Esophagus muscularis mucosa (tissue), 4 donors: ENCODE data around the gene NAA25. TPM values are rescaled to one million over a fixed set of nuclear protein-coding genes. Genes with fewer than 3 reads are reported as not detected.
"Not testable (repeated sequence)": the region's sequence is repeated elsewhere in the genome, so short reads cannot be mapped to it uniquely, and the experiment has no call there.

Experiments used
- DNase-seq: peaks from one replicate; pipeline ENCODE4 v3.0.0-alpha.2; 2017; ENCODE audit errors: extremely low spot score
- H3K27ac ChIP-seq, 4 donors: fragments of 200-600 bp; sonication (generic); replicated peaks in 1 of 4; 1 replicate in 3 of 4; 2 replicates in 1 of 4; pipeline ENCODE4 v1.5.1; 2016 to 2019; ENCODE audit warnings: mild to moderate bottlenecking in 1 of 4
- H3K27me3 ChIP-seq, 4 donors: fragments of 200-600 bp; sonication (generic); one replicate each; pipeline versions ENCODE4 v1.5.1 to v1.6.0; 2016 to 2019
- H3K36me3 ChIP-seq, 4 donors: fragments of 200-600 bp; sonication (generic); one replicate each; pipeline ENCODE4 v1.5.1; 2016 to 2019
- H3K4me1 ChIP-seq, 4 donors: fragments of 200-600 bp; sonication (generic); one replicate each; pipeline ENCODE4 v1.5.1; 2016 to 2019
- H3K4me3 ChIP-seq, 4 donors: fragments of 200-600 bp; sonication (generic); 1 replicate in 2 of 4; 2 replicates in 2 of 4; pipeline ENCODE4 v1.5.1; 2016 to 2019; ENCODE audit warnings: mild to moderate bottlenecking in 4 of 4, moderate library complexity in 1 of 4
- H3K9me3 ChIP-seq, 4 donors: fragments of 200-600 bp; sonication (generic); 1 replicate in 3 of 4; 2 replicates in 1 of 4; pipeline ENCODE4 v1.5.1; 2016 to 2019
- EP300 ChIP-seq: sonication (generic); formaldehyde crosslinking; IDR thresholded peaks from one replicate; pipeline ENCODE4 v1.6.1; 2017; ENCODE audit warnings: antibody characterized with exemption
- POLR2A ChIP-seq: fragments of 450-650 bp; IDR thresholded peaks from one replicate; pipeline ENCODE4 v1.6.1; 2017; ENCODE audit warnings: antibody characterized with exemption, moderate library complexity, mild to moderate bottlenecking, low read depth
- POLR2AphosphoS5 ChIP-seq, 2 donors: sonication (generic); formaldehyde crosslinking; IDR thresholded peaks; one replicate each; pipeline ENCODE4 v1.6.1; 2017; ENCODE audit warnings: antibody characterized with exemption in 2 of 2
- WGBS: methylation state at CpG from one replicate; pipeline ENCODE4 v1.1.5; 2018; 5-methylcytosine and 5-hydroxymethylcytosine counted together
- intact Hi-C: fragments of 100-400 bp; cut with DNase I; formaldehyde crosslinking; loops from one replicate; pipeline ENCODE4 v1.15.1; 2023
- total RNA-seq, 4 donors: library from RNA; depleted of rRNA; stranded (reverse); fragments of >200 nt; gene quantifications; one replicate each; pipeline versions ENCODE4 v1.1.0 to v1.2.1, GENCODE V29; 2016
- TF ChIP-seq, protein P1 (sequence below), 3 experiments: fragments of 200-600 bp in 2 of 3; fragments of 450-650 bp in 1 of 3; sonication (generic) in 2 of 3; IDR thresholded peaks; one replicate each; pipeline ENCODE4 v1.5.1; 2017 to 2019; ENCODE audit warnings: antibody characterized with exemption in 3 of 3, mild to moderate bottlenecking in 2 of 3, moderate library complexity in 1 of 3

NAA25 gene
- total RNA-seq, 4 donors from 2014 or later: 11.9 to 18.7 (median 13.2) TPM

DNA sequence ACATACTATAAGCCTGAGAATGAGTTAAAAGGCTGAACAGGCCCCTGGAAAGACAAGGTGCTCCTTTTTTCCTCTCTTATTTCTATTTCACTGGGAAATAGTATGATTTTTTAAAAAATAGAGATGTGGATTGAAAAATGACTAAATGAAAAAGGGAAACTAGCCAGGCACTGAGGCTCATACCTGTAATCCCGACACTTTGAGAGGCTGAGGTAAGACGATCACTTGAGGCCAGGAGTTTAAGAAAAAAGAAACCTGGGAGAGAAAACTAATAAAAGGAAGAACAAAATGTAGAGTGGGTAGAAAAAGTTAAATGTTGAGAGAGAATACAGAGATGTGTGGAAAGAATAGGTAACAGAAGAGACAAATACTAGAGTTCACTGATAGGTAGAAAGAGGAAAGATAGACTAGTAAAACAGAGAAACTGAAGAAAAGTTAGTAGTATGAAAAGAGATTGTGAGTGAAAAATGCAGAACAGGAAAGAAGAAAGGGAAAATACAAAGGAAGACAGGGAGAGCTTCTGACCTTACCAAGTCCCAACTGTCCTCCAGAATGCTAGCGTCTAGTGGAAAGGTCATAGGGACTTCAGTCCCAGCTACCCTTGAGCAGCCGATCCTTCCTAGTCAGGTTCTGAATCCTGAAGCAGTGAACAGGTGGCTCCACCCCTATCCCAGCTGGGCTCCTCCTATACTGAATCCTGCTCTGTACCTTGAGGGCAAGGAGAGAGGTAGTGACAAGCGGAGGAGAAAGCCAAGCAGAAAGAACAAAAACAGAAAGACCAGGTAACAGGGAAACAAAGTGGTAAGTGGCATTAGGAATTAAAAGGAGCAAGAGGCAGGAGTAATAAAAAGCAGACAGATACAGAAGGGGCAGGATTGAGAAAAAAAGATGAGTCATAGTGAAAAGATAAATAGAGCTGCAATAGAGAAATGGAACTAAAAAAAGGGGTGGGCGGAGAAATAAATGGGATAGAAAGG lies 102.9 kb downstream of the NAA25 start:
- no peaks in the 10 kb centered on the region for H3K27me3 ChIP-seq
- peaks cover 7 to 25% (median 16%) of the 10 kb centered on the region in 4 donors for H3K4me1 ChIP-seq
- DNase-seq: no peak
- intact Hi-C loops: no loop called here
- WGBS: 82% methylated on average over 6 of the region's 6 CpGs
- TF ChIP-seq, protein P1, sequence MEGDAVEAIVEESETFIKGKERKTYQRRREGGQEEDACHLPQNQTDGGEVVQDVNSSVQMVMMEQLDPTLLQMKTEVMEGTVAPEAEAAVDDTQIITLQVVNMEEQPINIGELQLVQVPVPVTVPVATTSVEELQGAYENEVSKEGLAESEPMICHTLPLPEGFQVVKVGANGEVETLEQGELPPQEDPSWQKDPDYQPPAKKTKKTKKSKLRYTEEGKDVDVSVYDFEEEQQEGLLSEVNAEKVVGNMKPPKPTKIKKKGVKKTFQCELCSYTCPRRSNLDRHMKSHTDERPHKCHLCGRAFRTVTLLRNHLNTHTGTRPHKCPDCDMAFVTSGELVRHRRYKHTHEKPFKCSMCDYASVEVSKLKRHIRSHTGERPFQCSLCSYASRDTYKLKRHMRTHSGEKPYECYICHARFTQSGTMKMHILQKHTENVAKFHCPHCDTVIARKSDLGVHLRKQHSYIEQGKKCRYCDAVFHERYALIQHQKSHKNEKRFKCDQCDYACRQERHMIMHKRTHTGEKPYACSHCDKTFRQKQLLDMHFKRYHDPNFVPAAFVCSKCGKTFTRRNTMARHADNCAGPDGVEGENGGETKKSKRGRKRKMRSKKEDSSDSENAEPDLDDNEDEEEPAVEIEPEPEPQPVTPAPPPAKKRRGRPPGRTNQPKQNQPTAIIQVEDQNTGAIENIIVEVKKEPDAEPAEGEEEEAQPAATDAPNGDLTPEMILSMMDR (IDR thresholded peaks at IDR 0.05): no peak
- TF ChIP-seq POLR2AphosphoS5 (IDR thresholded peaks at IDR 0.05) (no peak), POLR2A (no peak), EP300 (no peak)
- peak overlapping the region in 1 of 4 donors; percentile 38 for H3K27ac ChIP-seq
- H3K9me3 ChIP-seq: no peaks in the 10 kb centered on the region
- peaks cover 0 to 3% (median 0%) of the 10 kb centered on the region in 4 donors for H3K36me3 ChIP-seq
- peak overlapping the region in 2 of 4 donors; percentile 10 to 28 for H3K4me3 ChIP-seq

DNA sequence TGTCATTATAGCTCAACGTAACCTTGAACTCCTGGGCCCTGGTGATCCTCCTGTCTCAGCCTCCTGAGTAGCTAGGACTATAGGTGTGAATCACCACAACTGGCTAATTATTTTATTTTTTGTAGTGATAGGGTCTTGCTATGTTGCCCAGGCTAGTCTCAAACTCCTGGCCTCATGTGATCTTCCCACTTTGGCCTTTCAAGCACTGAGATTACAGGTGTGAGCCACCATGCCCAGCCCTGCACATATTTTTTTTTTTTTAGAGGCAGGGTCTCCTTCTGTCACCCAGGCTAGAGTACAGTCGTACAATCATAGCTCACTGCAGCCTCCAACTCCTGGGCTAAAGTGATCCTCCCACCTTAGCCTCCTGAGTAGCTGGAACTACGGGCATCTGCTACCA lies 104.5 kb downstream of the NAA25 start:
- no peaks in the 10 kb centered on the region for H3K27me3 ChIP-seq
- intact Hi-C loops: no loop called here
- peaks cover 0 to 7% (median 0%) of the 10 kb centered on the region in 4 donors for H3K36me3 ChIP-seq

DNA sequence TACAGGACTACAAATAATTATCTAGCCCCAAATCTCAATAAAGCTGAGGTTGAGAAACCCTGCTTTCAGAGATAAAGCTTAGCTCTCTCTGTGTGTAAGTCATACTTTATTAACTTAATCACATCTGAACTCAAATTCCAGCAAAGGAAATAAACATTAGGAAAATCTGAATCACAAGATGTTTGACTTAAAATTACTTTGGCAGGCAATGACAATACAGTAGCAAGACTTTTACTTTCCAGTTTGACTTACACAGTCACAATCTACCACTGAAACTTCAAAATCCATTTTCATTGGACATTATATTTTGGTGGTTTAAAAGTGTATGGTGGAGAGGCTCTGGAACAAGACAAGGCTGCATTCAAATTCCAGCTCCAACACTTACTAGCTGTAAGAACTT lies 107.0 kb downstream of the NAA25 start:
- TF ChIP-seq POLR2A (no peak), POLR2AphosphoS5 (IDR thresholded peaks at IDR 0.05) (no peak), EP300 (no peak)
- TF ChIP-seq, protein P1 (IDR thresholded peaks at IDR 0.05): no peak
- Histone ChIP-seq H3K9me3 (no peaks in the 10 kb centered on the region), H3K27ac (no peak overlapping the region), H3K4me1 (peaks cover 7 to 13% (median 9%) of the 10 kb centered on the region in 4 donors), H3K36me3 (peaks cover 0 to 7% (median 0%) of the 10 kb centered on the region in 4 donors), H3K27me3 (no peaks in the 10 kb centered on the region), H3K4me3 (no peak overlapping the region)
- intact Hi-C loops: no loop called here
- no peak for DNase-seq

More for the DNA sequence above, 104.5 kb downstream of the NAA25 start:
- no peak for DNase-seq
- Histone ChIP-seq H3K9me3 (no peaks in the 10 kb centered on the region), H3K4me1 (peaks cover 7 to 19% (median 13%) of the 10 kb centered on the region in 4 donors), H3K4me3 (no peak overlapping the region), H3K27ac (no peak overlapping the region)
- TF ChIP-seq EP300: no peak
- TF ChIP-seq POLR2AphosphoS5 (IDR thresholded peaks at IDR 0.05): no peak
- TF ChIP-seq POLR2A: no peak
- TF ChIP-seq, protein P1 (IDR thresholded peaks at IDR 0.05): no peak
- WGBS: 95% methylated on average over 3 of the region's 3 CpGs

DNA sequence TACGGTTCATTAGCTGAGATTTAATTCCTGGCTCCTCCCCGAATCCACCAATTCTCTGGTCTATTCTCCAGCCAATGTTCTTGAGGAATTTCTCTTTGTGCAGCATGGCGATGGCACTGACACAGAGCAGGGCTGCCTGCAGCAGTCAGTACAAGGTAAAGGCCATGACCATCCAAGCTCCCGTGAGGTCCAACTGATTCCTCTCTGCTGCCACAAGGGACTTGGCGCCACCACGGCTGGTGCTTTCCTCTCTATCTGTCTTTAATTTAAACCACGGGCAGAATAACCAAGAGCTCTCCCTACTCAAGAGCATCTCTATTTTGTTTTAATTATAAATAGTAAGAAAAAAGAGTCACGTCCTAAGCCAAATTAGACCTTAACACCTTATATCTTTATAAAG lies 107.8 kb downstream of the NAA25 start:
- Histone ChIP-seq H3K27ac (no peak overlapping the region), H3K4me1 (peaks cover 2 to 7% (median 4%) of the 10 kb centered on the region in 4 donors), H3K36me3 (peaks cover 0 to 7% (median 0%) of the 10 kb centered on the region in 4 donors), H3K9me3 (no peaks in the 10 kb centered on the region), H3K4me3 (no peak overlapping the region), H3K27me3 (no peaks in the 10 kb centered on the region)
- intact Hi-C loops: no loop called here
- no peak for DNase-seq
- TF ChIP-seq, protein P1 (IDR thresholded peaks at IDR 0.05): no peak
- TF ChIP-seq POLR2A (no peak), POLR2AphosphoS5 (IDR thresholded peaks at IDR 0.05) (no peak), EP300 (no peak)
- WGBS: 92% methylated on average over 8 of the region's 8 CpGs

DNA sequence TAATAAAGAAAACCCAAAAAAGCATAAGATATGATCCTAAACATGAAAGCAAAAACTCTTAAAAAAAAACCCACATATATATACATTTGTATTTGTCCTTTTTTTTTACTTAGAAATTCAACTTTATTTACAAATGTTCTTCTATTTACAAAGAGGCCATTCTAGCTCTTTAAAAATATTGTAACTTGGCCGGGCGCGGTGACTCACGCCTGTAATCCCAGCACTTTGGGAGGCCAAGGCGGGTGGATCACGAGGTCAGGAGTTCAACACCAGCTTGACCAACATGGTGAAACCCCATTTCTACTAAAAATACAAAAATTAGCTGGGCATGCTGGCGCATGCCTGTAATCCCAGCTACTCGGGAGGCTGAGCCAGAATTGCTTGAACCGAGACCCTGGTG lies 109.5 kb downstream of the NAA25 start:
- 94% methylated on average over 9 of the region's 9 CpGs for whole genome bisulfite sequencing
- H3K36me3 ChIP-seq, H3K9me3 ChIP-seq, H3K27ac ChIP-seq, DNase-seq, intact Hi-C loops, H3K4me3 ChIP-seq, H3K27me3 ChIP-seq: not testable (repeated sequence)
- H3K4me1 ChIP-seq: peaks cover 0 to 17% (median 0%) of the 10 kb centered on the region in 4 donors
